GM23338 (cell line): ENCODE results near the gene DNAJC13. TPM values are rescaled to one million over a fixed set of nuclear protein-coding genes. Genes with fewer than 3 reads are reported as not detected.

ENCODE experiments used
- ATAC-seq: fragments of 200-7000 bp; cut with Tn5 transposase; 3 replicates; pipeline ENCODE4 v1.9.1; 2020
- DNase-seq: peaks from one replicate; pipeline ENCODE4 v3.0.0-alpha.2; 2015; ENCODE audit warnings: low spot score
- H2AFZ ChIP-seq: fragments of 200-600 bp; sonication (generic); 2 replicates; pipeline ENCODE4 v1.8.0; 2016; ENCODE audit warnings: antibody characterized with exemption, mild to moderate bottlenecking, moderate library complexity
- H3F3A ChIP-seq: fragments of 200-600 bp; sonication (generic); replicated peaks from 2 replicates; pipeline ENCODE4 v1.8.0; 2017; ENCODE audit warnings: antibody characterized with exemption, mixed run types, low read depth
- H3K27ac ChIP-seq: fragments of 200-600 bp; sonication (generic); 2 replicates; pipeline ENCODE4 v1.6.1; 2016; ENCODE audit warnings: low read depth
- H3K27me3 ChIP-seq: fragments of 200-600 bp; sonication (generic); 2 replicates; pipeline ENCODE4 v1.8.0; 2016; ENCODE audit warnings: mild to moderate bottlenecking, mixed run types, moderate library complexity; ENCODE audit not compliant: insufficient read depth
- H3K36me3 ChIP-seq: fragments of 200-600 bp; sonication (generic); 2 replicates; pipeline ENCODE4 v1.8.0; 2016; ENCODE audit warnings: mild to moderate bottlenecking; ENCODE audit not compliant: insufficient read depth
- H3K4me1 ChIP-seq: fragments of 200-600 bp; sonication (generic); 2 replicates; pipeline ENCODE4 v1.8.0; 2016; ENCODE audit warnings: mild to moderate bottlenecking, moderate library complexity; ENCODE audit not compliant: insufficient read depth
- H3K4me2 ChIP-seq: fragments of 200-600 bp; sonication (generic); 2 replicates; pipeline ENCODE4 v1.7.1; 2017; ENCODE audit warnings: mixed run types
- H3K4me3 ChIP-seq: fragments of 200-600 bp; sonication (generic); 2 replicates; pipeline ENCODE4 v1.6.1; 2016; ENCODE audit warnings: mixed run types
- H3K79me2 ChIP-seq: fragments of 200-600 bp; sonication (generic); replicated peaks from 2 replicates; pipeline ENCODE4 v1.8.0; 2017; ENCODE audit warnings: mild to moderate bottlenecking; ENCODE audit not compliant: insufficient read depth
- H3K9me2 ChIP-seq: fragments of 200-600 bp; sonication (generic); 2 replicates; pipeline ENCODE4 v1.8.0; 2017; ENCODE audit not compliant: insufficient read depth
- H4K20me1 ChIP-seq: fragments of 200-600 bp; sonication (generic); replicated peaks from 2 replicates; pipeline ENCODE4 v1.8.0; 2017; ENCODE audit warnings: mild to moderate bottlenecking; ENCODE audit not compliant: insufficient read depth
- H3K27ac Mint-ChIP-seq: 2 replicates; pipeline ENCODE4 v1.8.0; 2020; ENCODE audit warnings: inconsistent platforms, mild to moderate bottlenecking, moderate library complexity, mixed read lengths
- H3K27me3 Mint-ChIP-seq: 3 replicates; pipeline ENCODE4 v1.8.0; 2022; ENCODE audit warnings: low read depth, mild to moderate bottlenecking, moderate library complexity, mixed read lengths, inconsistent platforms; ENCODE audit not compliant: insufficient read depth, poor library complexity
- H3K36me3 Mint-ChIP-seq: 3 replicates; pipeline ENCODE4 v1.8.0; 2021; ENCODE audit warnings: low read depth, mild to moderate bottlenecking, inconsistent platforms, moderate library complexity, mixed read lengths
- H3K4me1 Mint-ChIP-seq: 3 replicates; pipeline ENCODE4 v1.8.0; 2020; ENCODE audit warnings: mild to moderate bottlenecking, inconsistent platforms, mixed read lengths
- H3K4me3 Mint-ChIP-seq: 3 replicates; pipeline ENCODE4 v1.8.0; 2021; ENCODE audit warnings: moderate library complexity, mild to moderate bottlenecking, inconsistent platforms, mixed read lengths
- H3K9me3 Mint-ChIP-seq: 3 replicates; pipeline ENCODE4 v1.8.0; 2020; ENCODE audit warnings: moderate library complexity, mild to moderate bottlenecking, inconsistent platforms, mixed read lengths
- CTCF ChIP-seq, 2 experiments: fragments of 200-600 bp in 1 of 2; sonication (generic) in 1 of 2; conservative IDR thresholded peaks; 2 replicates each; pipeline versions ENCODE4 v1.5.1 to v1.6.1; 2016 to 2017; ENCODE audit warnings: antibody characterized with exemption in 2 of 2, low read depth in 2 of 2, mild to moderate bottlenecking in 2 of 2, moderate library complexity in 1 of 2
- ETS1 ChIP-seq: IDR thresholded peaks from 2 replicates; pipeline ENCODE4 v1.6.1; 2016; ENCODE audit warnings: antibody characterized with exemption
- EZH2 ChIP-seq: fragments of 200-600 bp; sonication (generic); IDR thresholded peaks from one replicate; pipeline ENCODE4 v1.8.0; 2017; ENCODE audit warnings: antibody characterized with exemption, mild to moderate bottlenecking, low read depth; ENCODE audit not compliant: unreplicated experiment
- JUNB ChIP-seq: IDR thresholded peaks from one replicate; pipeline ENCODE4 v1.6.1; 2016; ENCODE audit warnings: antibody characterized with exemption; ENCODE audit not compliant: unreplicated experiment
- NANOG ChIP-seq: IDR thresholded peaks from 2 replicates; pipeline ENCODE4 v1.6.1; 2016; ENCODE audit warnings: antibody characterized with exemption, borderline replicate concordance
- POLR2AphosphoS5 ChIP-seq: IDR thresholded peaks from 2 replicates; pipeline ENCODE4 v1.6.1; 2016; ENCODE audit warnings: antibody characterized with exemption, low read depth
- REST ChIP-seq: IDR thresholded peaks from one replicate; pipeline ENCODE4 v1.6.1; 2018; ENCODE audit warnings: antibody characterized with exemption; ENCODE audit not compliant: unreplicated experiment
- ZNF114 ChIP-seq: fragments of 250-450 bp; sonication (Bioruptor Pico); IDR thresholded peaks from 2 replicates; pipeline ENCODE4 v1.5.0; 2020; ENCODE audit warnings: mild to moderate bottlenecking, moderate library complexity
- ZNF331 ChIP-seq: fragments of 250-450 bp; sonication (Bioruptor Pico); IDR thresholded peaks from 2 replicates; pipeline ENCODE4 v1.5.0; 2020; ENCODE audit warnings: low read depth, mild to moderate bottlenecking, moderate library complexity
- polyA plus RNA-seq: library from polyadenylated mRNA; unstranded; fragments of >200 nt; fragmentation: Nextera tagmentation; extraction: Ambion mirVana; gene quantifications from 2 replicates; pipeline ENCODE4 v1.2.1, GENCODE V29; 2016
- total RNA-seq: library from RNA; depleted of rRNA; stranded (reverse); fragments of >200 nt; shearing (Covaris generic); gene quantifications from 2 replicates; pipeline ENCODE4 v1.2.3, GENCODE V29; 2014

Gene DNAJC13
- total and polyA plus RNA-seq, 2 experiments from 2014 or later = 8.3 to 33.6 TPM

- no peak for TF ChIP-seq ETS1
- TF ChIP-seq EZH2 = no peak
- no peak for TF ChIP-seq ZNF331 (CRISPR knock-in tag)
- TF ChIP-seq CTCF (conservative IDR thresholded peaks at IDR 0.05; ENCODE audit: low read depth in 2 of 2) = no peak
- TF ChIP-seq ZNF114 = no peak
- no peak for TF ChIP-seq NANOG
- no peak for TF ChIP-seq JUNB
Observed at GRCh38 chr3:132461544-132461943, 44.2 kb downstream of the DNAJC13 start (continued).

- H3K9me2 ChIP-seq = no peaks in the 10 kb centered on the region
- Mint-ChIP-seq H3K27ac (no peak overlapping the region), H3K4me3 (no peak overlapping the region), H3K4me1 (no peaks in the 10 kb centered on the region), H3K9me3 (no peaks in the 10 kb centered on the region; the same call in 2 of the 3 replicates), H3K27me3 (no peaks in the 10 kb centered on the region), H3K36me3 (peaks cover 38% of the 10 kb centered on the region)
- no peak overlapping the region for H3K4me2 ChIP-seq
- no peaks in the 10 kb centered on the region for H3K79me2 ChIP-seq
- H4K20me1 ChIP-seq = no peaks in the 10 kb centered on the region
- TF ChIP-seq REST (no peak), ETS1 (no peak), POLR2AphosphoS5 (no peak)
- no peaks in the 10 kb centered on the region for H3K27me3 ChIP-seq
- peaks cover 29% of the 10 kb centered on the region; the same call in 1 of the 2 replicates for H3K36me3 ChIP-seq
- no peak for ATAC-seq
- no peaks in the 10 kb centered on the region for H3F3A ChIP-seq
- no peak overlapping the region for H2AFZ ChIP-seq
- H3K4me3 ChIP-seq = no peak overlapping the region
- no peaks in the 10 kb centered on the region for H3K4me1 ChIP-seq
- H3K27ac ChIP-seq = no peak overlapping the region
- no peak for DNase-seq
Observed at GRCh38 chr3:132464066-132464465, 46.8 kb downstream of the DNAJC13 start.
